Uterus (tissue), 2 donors: ENCODE data around the gene CLPTM1L.

Experiments used
- CTCF ChIP-seq, 4 experiments: fragments of 200-600 bp in 2 of 4; fragments of 450-650 bp in 2 of 4; sonication (generic) in 2 of 4; IDR thresholded peaks; one replicate each; pipeline ENCODE4 v1.5.1; 2016 to 2019; ENCODE audit warnings: antibody characterized with exemption in 4 of 4, mild to moderate bottlenecking in 2 of 4, moderate library complexity in 1 of 4
- POLR2A ChIP-seq, 2 donors: fragments of 450-650 bp; IDR thresholded peaks; one replicate each; pipeline ENCODE4 v1.6.1; 2016; ENCODE audit warnings: antibody characterized with exemption in 2 of 2, mild to moderate bottlenecking in 1 of 2, moderate library complexity in 1 of 2

GRCh38 chr5:1335540-1336095, 9.3 kb downstream of the CLPTM1L start:
- no peak for TF ChIP-seq CTCF (IDR thresholded peaks at IDR 0.05)
- no peak for TF ChIP-seq POLR2A (IDR thresholded peaks at IDR 0.05)
